Measurements from ENCODE around the gene TMC2.

TMC2 gene

GRCh38 chr20:2687514-2687913 lies 151.1 kb downstream of the TMC2 start:
- no peak overlapping the region for H3K4me3 ChIP-seq (replicated peaks; ENCODE audit: low read depth, low read length)
- TF ChIP-seq CTCF (IDR thresholded peaks at IDR 0.05; ENCODE audit: low read length, missing control alignments), result no peak
- no peak for DNase-seq (ENCODE audit: low read depth)

- peak; percentile 63 for DNase-seq (ENCODE audit: low read depth)
- TF ChIP-seq CTCF (IDR thresholded peaks at IDR 0.05; ENCODE audit: low read length, missing control alignments), result peak; percentile 70
- H3K4me3 ChIP-seq (replicated peaks; ENCODE audit: low read depth, low read length), result no peak overlapping the region
Observed at GRCh38 chr20:2688041-2688591, 151.7 kb downstream of the TMC2 start.

GRCh38 chr20:2690213-2690612 lies 153.8 kb downstream of the TMC2 start:
- no peak overlapping the region for H3K4me3 ChIP-seq (replicated peaks; ENCODE audit: low read depth, low read length)
- no peak for DNase-seq (ENCODE audit: low read depth)
- no peak for TF ChIP-seq CTCF (IDR thresholded peaks at IDR 0.05; ENCODE audit: low read length, missing control alignments)

- no peak overlapping the region for H3K4me3 ChIP-seq (replicated peaks; ENCODE audit: low read depth, low read length)
- no peak for TF ChIP-seq CTCF (IDR thresholded peaks at IDR 0.05; ENCODE audit: low read length, missing control alignments)
- DNase-seq (ENCODE audit: low read depth), result no peak
Observed at GRCh38 chr20:2690718-2691117, 154.3 kb downstream of the TMC2 start.

- no peak for TF ChIP-seq CTCF (IDR thresholded peaks at IDR 0.05; ENCODE audit: low read length, missing control alignments)
- H3K4me3 ChIP-seq (replicated peaks; ENCODE audit: low read depth, low read length), result no peak overlapping the region
- no peak for DNase-seq (ENCODE audit: low read depth)
Observed at GRCh38 chr20:2691127-2691526, 154.8 kb downstream of the TMC2 start.

Data from fibroblast of pulmonary artery (primary cell).